ENCODE results near the gene PDE6G. TPM values are rescaled to one million over a fixed set of nuclear protein-coding genes. Genes with fewer than 3 reads are reported as not detected.

Gene PDE6G
- total and polyA plus RNA-seq, 8 donors = 0.85 to 2.6 (median 1.5) TPM; not detected in 4

- Histone ChIP-seq H3K27ac (peak overlapping the region; percentile 91 to 97 (median 91)), H3K4me3 (peak overlapping the region; percentile 82 to 99 (median 91)), H3K27me3 (no peaks in the 10 kb centered on the region), H3K4me1 (peaks cover 20 to 49% (median 39%) of the 10 kb centered on the region in 4 donors), H3K9me3 (no peaks in the 10 kb centered on the region), H3K36me3 (peaks cover 5 to 38% (median 33%) of the 10 kb centered on the region in 4 donors)
- DNase-seq = peak in 1 of 2 donors; percentile 60
- no peak for TF ChIP-seq POLR2A (IDR thresholded peaks at IDR 0.05)
- TF ChIP-seq, protein P1, sequence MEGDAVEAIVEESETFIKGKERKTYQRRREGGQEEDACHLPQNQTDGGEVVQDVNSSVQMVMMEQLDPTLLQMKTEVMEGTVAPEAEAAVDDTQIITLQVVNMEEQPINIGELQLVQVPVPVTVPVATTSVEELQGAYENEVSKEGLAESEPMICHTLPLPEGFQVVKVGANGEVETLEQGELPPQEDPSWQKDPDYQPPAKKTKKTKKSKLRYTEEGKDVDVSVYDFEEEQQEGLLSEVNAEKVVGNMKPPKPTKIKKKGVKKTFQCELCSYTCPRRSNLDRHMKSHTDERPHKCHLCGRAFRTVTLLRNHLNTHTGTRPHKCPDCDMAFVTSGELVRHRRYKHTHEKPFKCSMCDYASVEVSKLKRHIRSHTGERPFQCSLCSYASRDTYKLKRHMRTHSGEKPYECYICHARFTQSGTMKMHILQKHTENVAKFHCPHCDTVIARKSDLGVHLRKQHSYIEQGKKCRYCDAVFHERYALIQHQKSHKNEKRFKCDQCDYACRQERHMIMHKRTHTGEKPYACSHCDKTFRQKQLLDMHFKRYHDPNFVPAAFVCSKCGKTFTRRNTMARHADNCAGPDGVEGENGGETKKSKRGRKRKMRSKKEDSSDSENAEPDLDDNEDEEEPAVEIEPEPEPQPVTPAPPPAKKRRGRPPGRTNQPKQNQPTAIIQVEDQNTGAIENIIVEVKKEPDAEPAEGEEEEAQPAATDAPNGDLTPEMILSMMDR (IDR thresholded peaks at IDR 0.05) = no peak
- TF ChIP-seq EP300 (IDR thresholded peaks at IDR 0.05) = no peak
- TF ChIP-seq POLR2AphosphoS5 (IDR thresholded peaks at IDR 0.05) = no peak
- intact Hi-C loops (cut with DNase I; ENCODE audit: low total_unique reads) = no loop called here
- WGBS, 5 donors = 47 to 64% (median 59%) methylated on average over 20 to 30 of the region's 30 CpGs
These were observed 9.1 kb upstream of the PDE6G start for GRCh38 chr17:81665205-81666091.

DNA sequence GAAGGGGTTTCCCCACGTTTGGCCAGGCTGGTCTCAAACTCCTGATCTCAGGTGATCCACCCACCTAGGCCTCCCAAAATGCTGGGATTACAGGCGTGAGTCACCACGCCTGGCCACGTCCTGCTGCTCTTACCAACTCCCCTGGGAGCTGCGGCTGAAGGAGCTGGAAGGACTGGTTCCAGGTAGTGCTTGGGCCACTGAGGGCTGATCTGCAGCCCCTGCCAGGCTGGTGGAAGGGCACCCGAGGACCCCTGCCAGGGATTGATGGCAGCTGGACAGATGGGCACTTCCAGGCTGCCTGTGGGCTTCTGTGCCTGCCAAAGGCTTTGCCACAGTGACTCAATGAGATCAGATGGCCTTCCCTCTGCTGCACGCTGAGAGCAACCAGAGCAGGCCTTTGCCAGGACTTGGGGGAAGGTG lies 7.7 kb upstream of the PDE6G start:
- WGBS, 5 donors = 78 to 88% (median 87%) methylated on average over 5 to 7 of the region's 7 CpGs
- peaks cover 0 to 24% (median 20%) of the 10 kb centered on the region in 4 donors for H3K36me3 ChIP-seq
- no peaks in the 10 kb centered on the region for H3K27me3 ChIP-seq
- H3K9me3 ChIP-seq = no peaks in the 10 kb centered on the region
- no peak overlapping the region for H3K4me3 ChIP-seq
- H3K27ac ChIP-seq = peak overlapping the region in 1 of 5 donors; percentile 25
- TF ChIP-seq POLR2AphosphoS5 (IDR thresholded peaks at IDR 0.05) (no peak), POLR2A (IDR thresholded peaks at IDR 0.05) (no peak), EP300 (IDR thresholded peaks at IDR 0.05) (no peak)
- TF ChIP-seq, protein P1 (IDR thresholded peaks at IDR 0.05) = no peak
- DNase-seq = no peak
- H3K4me1 ChIP-seq = peaks cover 20 to 53% (median 41%) of the 10 kb centered on the region in 4 donors
- intact Hi-C loops (cut with DNase I; ENCODE audit: low total_unique reads) = no loop called here

- DNase-seq = no peak
- TF ChIP-seq POLR2A (IDR thresholded peaks at IDR 0.05) = no peak
- TF ChIP-seq EP300 (IDR thresholded peaks at IDR 0.05) = no peak
- TF ChIP-seq POLR2AphosphoS5 (IDR thresholded peaks at IDR 0.05) = no peak
- TF ChIP-seq, protein P1 (IDR thresholded peaks at IDR 0.05) = no peak
- peaks cover 0 to 14% (median 12%) of the 10 kb centered on the region in 4 donors for H3K36me3 ChIP-seq
- no peak overlapping the region for H3K4me3 ChIP-seq
- no peaks in the 10 kb centered on the region for H3K27me3 ChIP-seq
- no peak overlapping the region for H3K27ac ChIP-seq
- peaks cover 8 to 42% (median 26%) of the 10 kb centered on the region in 4 donors for H3K4me1 ChIP-seq
- H3K9me3 ChIP-seq = no peaks in the 10 kb centered on the region
- intact Hi-C loops (cut with DNase I; ENCODE audit: low total_unique reads) = no loop called here
- WGBS, 5 donors = 86 to 96% (median 94%) methylated on average over 4 of the region's 4 CpGs
These were observed 5.7 kb upstream of the PDE6G start for GRCh38 chr17:81662002-81662401.

DNA sequence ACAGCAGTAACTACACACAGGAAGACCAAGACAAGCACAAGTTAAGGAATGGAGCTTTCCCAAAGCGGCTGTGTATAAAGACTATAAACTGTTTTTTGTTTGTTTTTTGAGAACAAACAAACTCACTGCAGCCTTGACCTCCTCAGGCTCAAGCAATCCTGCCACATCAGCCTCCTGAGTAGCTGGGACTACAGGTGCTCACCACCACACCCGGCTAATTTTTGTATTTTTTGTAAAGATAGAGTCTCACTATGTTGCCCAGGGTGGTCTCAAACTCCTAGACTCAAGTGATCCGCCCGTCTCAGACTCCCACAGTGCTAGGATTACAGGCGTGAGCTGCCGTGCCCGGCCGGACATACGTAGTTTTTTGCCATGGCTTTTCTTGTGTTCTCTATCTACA lies 4.1 kb upstream of the PDE6G start:
- Histone ChIP-seq H3K36me3 (peaks cover 0 to 14% (median 12%) of the 10 kb centered on the region in 4 donors), H3K27me3 (peaks cover 0 to 8% (median 0%) of the 10 kb centered on the region in 3 donors), H3K9me3 (no peaks in the 10 kb centered on the region), H3K4me1 (peaks cover 5 to 34% (median 24%) of the 10 kb centered on the region in 4 donors), H3K4me3 (no peak overlapping the region), H3K27ac (peak overlapping the region; percentile 68 to 87 (median 81))
- intact Hi-C loops (cut with DNase I; ENCODE audit: low total_unique reads) = no loop called here
- TF ChIP-seq EP300 (IDR thresholded peaks at IDR 0.05) = no peak
- WGBS, 5 donors = 90 to 95% (median 93%) methylated on average over 9 of the region's 9 CpGs
- DNase-seq = no peak
